D721Med (cell line): ENCODE data around the gene KRT28.

Experiments
- DNase-seq: peaks from one replicate; pipeline ENCODE4 v3.0.0; 2011; ENCODE audit warnings: low spot score; ENCODE audit not compliant: insufficient read length
- FAIRE-seq: peaks from 2 replicates; lab custom pipeline; 2011; peaks lifted over from hg19 to GRCh38; lab: Jason Lieb, UNC
- TF ChIP-seq, protein P1 (sequence below): IDR thresholded peaks from 2 replicates; pipeline ENCODE4 v1.5.1; 2012; ENCODE audit warnings: mild to moderate bottlenecking, control low read depth; ENCODE audit not compliant: insufficient read depth; ENCODE audit errors: missing control alignments

KRT28 gene

DNA sequence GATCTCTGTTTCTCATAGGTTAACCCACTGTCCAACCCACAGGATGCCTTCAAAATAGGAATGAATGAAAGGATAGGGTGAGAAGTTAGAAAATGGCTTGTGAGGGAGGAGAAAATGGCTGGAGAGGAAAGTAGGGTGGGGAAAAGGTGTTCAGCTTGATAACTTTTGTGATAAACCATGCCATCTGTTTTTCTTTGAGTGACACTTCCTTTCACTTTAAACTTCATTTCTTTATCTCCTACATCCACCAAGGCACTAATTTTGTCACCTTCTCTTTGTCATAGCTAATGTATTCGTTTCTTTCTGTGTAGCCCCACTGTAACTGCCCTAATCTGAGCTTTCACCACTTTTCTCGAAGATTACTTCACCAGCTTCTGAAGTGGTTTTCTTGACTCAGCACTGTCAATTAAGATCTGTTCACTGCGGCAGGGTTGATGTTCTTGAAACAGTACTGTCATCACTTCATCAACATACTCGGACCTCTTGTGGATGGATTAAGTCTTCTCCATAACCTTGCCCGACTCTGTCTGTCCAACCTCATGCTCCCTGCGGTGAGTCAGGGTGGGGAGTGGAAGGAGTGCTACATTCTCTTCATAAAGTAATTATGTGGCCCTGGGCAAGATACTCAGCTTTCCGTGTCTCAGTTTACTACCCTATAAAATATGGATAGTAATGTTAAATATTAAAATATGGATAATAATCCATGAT is 28.1 kb upstream of the KRT28 start:
- no peak for FAIRE-seq
- TF ChIP-seq, protein P1, sequence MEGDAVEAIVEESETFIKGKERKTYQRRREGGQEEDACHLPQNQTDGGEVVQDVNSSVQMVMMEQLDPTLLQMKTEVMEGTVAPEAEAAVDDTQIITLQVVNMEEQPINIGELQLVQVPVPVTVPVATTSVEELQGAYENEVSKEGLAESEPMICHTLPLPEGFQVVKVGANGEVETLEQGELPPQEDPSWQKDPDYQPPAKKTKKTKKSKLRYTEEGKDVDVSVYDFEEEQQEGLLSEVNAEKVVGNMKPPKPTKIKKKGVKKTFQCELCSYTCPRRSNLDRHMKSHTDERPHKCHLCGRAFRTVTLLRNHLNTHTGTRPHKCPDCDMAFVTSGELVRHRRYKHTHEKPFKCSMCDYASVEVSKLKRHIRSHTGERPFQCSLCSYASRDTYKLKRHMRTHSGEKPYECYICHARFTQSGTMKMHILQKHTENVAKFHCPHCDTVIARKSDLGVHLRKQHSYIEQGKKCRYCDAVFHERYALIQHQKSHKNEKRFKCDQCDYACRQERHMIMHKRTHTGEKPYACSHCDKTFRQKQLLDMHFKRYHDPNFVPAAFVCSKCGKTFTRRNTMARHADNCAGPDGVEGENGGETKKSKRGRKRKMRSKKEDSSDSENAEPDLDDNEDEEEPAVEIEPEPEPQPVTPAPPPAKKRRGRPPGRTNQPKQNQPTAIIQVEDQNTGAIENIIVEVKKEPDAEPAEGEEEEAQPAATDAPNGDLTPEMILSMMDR: no peak
- DNase-seq: no peak

- TF ChIP-seq, protein P1: no peak
- DNase-seq (no peak), FAIRE-seq (no peak)
Observed at GRCh38 chr17:40825599-40825998, 25.8 kb upstream of the KRT28 start.

GRCh38 chr17:40824015-40824832 is 24.5 kb upstream of the KRT28 start:
- FAIRE-seq (no peak), DNase-seq (no peak)
- TF ChIP-seq, protein P1: no peak

DNA sequence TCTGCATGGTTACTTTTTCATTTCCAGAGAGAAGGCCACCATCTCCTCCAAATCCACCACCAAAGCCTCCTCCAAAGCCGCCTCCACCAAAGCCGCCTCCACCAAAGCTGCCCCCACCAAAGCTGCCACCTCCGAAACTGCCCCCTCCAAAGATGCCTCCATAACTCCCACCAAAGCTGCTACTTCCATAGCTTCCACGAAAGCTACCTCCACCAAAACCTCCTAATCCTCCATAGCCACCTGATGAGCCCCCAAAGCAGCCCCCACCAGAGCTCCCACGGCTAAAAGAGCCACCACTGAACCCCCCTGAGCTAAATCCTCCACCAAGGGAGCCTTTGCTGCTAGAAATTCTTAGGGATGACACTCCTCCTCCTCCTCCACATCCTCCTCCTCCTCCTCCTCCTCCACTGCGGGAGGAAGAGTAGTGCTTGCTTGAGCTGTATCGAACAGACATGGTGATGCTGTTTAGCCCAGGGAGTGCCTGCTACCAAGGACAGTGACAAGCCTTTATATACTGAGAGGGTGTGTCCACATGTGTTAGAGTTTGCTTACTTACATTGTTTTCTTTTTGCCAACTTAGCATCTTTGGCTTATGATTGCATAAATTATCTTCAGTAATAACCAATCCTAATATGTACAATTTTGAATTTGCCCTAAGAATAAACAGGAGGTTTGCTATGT is 22.5 kb upstream of the KRT28 start, which contains the start of gene KRT10:
Gene KRT10, minus strand, starts transcription at position 483 of the 681 bp plus-strand sequence. Its CDS starts 29 bp downstream, at position 454.
- TF ChIP-seq, protein P1: no peak
- DNase-seq: no peak
- no peak for FAIRE-seq

- FAIRE-seq (no peak), DNase-seq (no peak)
- TF ChIP-seq, protein P1: no peak
Observed at GRCh38 chr17:40821536-40821935, 21.8 kb upstream of the KRT28 start.

GRCh38 chr17:40820228-40820838 is 20.6 kb upstream of the KRT28 start:
- TF ChIP-seq, protein P1: no peak
- no peak for DNase-seq
- FAIRE-seq: no peak
